Esophagus squamous epithelium (tissue), 4 donors: ENCODE results near the gene CENPO.

Experiments
- CTCF ChIP-seq, 6 experiments: fragments of 450-650 bp in 4 of 6; fragments of 200-600 bp in 2 of 6; sonication (generic) in 2 of 6; IDR thresholded peaks; one replicate each; pipeline ENCODE4 v1.5.1; 2016 to 2019; ENCODE audit warnings: antibody characterized with exemption in 6 of 6, mild to moderate bottlenecking in 4 of 6, moderate library complexity in 4 of 6
- POLR2A ChIP-seq, 4 donors: fragments of 450-650 bp; IDR thresholded peaks; one replicate each; pipeline ENCODE4 v1.6.1; 2017; ENCODE audit warnings: antibody characterized with exemption in 4 of 4, mild to moderate bottlenecking in 4 of 4, moderate library complexity in 3 of 4

- TF ChIP-seq CTCF (IDR thresholded peaks at IDR 0.05), result no peak
- TF ChIP-seq POLR2A (IDR thresholded peaks at IDR 0.05), result no peak
Measured at GRCh38 chr2:24771061-24771460, 22.2 kb upstream of the CENPO start.
